Measurements from ENCODE around the gene PALLD.
"Not testable (repeated sequence)": the region's sequence is repeated elsewhere in the genome, so short reads cannot be mapped to it uniquely, and the experiment has no call there.

Gene PALLD

DNA sequence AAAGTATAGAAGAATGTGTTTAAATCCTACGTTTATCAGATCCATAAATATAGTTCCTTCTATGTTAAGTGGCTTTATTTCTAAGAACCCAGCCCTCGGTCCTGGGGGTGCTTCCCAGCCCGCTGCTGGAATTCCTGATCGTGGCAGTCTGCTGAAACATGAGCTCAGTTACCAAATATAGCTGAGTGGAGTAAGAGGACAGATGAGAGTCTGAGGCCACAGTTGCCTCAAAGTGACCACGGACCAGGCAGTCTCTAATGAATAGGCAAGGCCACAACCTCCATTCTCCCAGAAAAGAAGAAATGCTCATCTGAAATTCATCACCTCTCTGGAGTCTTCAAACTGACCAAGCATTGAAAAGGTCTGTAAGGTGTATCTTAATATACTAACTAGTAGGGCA, at the start of gene PALLD:
PALLD (plus strand) TSS at position 219 of the 400 bp plus-strand sequence.
- H3K36me3 ChIP-seq (ENCODE audit: control insufficient read depth, insufficient read depth, low read length) = no peaks in the 10 kb centered on the region
- no peaks in the 10 kb centered on the region for H3K9me3 ChIP-seq (ENCODE audit: control insufficient read depth, insufficient read depth, low read length)
- H3K4me1 ChIP-seq (ENCODE audit: control insufficient read depth, insufficient read depth, low read length) = peaks cover 4% of the 10 kb centered on the region
- H3K27me3 ChIP-seq (ENCODE audit: control insufficient read depth, insufficient read depth, low read length) = no peaks in the 10 kb centered on the region
- H3K4me3 ChIP-seq (ENCODE audit: low read depth, low read length) = no peak within 1 kb of the TSS
- H3K9ac ChIP-seq (ENCODE audit: low read depth, low read length) = no peak within 1 kb of the TSS

DNA sequence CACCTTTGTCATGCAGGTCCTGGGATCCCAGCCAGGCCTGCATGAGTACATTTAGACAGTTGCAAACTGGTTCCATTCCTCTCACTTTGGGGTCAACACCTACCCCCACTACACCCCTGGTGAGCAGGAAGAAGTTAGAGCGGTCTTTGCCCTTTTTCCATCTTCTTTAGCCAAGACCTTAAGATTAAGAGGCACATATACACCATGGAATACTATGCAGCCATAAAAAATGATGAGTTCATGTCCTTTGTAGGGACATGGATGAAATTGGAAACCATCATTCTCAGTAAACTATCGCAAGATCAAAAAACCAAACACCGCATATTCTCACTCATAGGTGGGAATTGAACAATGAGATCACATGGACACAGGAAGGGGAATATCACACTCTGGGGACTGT, 47.8 kb upstream of the PALLD start:
- H3K9me3 ChIP-seq (ENCODE audit: control insufficient read depth, insufficient read depth, low read length); H3K36me3 ChIP-seq (ENCODE audit: control insufficient read depth, insufficient read depth, low read length); H3K4me1 ChIP-seq (ENCODE audit: control insufficient read depth, insufficient read depth, low read length); H3K4me3 ChIP-seq (ENCODE audit: low read depth, low read length); H3K9ac ChIP-seq (ENCODE audit: low read depth, low read length); H3K27me3 ChIP-seq (ENCODE audit: control insufficient read depth, insufficient read depth, low read length): not testable (repeated sequence)

DNA sequence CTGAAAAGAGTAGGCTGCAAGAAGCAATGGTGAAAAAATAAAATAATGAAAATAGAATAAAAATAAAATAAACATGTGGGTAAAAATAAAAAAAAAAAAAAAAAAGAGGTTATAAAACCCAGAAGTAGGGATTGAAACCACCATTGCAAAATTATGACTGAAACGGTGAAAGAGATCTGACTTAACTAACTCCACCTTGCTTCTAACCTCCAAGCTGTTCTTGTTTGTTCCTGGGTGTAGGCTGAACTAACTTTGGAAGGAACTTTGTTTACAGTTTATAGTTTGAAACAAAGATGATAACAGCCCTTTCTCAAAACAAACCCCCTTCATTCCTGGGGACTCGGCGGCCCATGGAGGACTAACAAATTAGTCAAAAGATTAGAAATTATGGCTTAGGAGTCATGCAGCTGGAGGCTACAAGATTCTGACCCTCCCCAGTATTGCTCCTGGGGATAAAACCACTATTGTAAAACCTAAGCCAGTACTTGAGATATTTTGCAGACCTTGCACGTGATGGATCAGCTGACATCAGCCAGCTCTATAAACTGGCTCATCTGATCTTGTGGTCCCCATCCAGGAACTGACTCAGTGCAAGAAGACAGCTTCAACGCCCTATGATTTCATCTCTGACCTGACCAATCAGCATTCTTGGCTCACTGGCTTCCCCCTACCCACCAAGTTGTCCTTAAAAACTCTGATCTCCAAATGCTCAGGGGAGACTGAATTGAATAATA, 47.0 kb upstream of the PALLD start:
- Histone ChIP-seq H3K27me3 (ENCODE audit: control insufficient read depth, insufficient read depth, low read length) (no peaks in the 10 kb centered on the region), H3K4me1 (ENCODE audit: control insufficient read depth, insufficient read depth, low read length) (no peaks in the 10 kb centered on the region), H3K9me3 (ENCODE audit: control insufficient read depth, insufficient read depth, low read length) (no peaks in the 10 kb centered on the region), H3K36me3 (ENCODE audit: control insufficient read depth, insufficient read depth, low read length) (no peaks in the 10 kb centered on the region), H3K4me3 (ENCODE audit: low read depth, low read length) (no peak overlapping the region), H3K9ac (ENCODE audit: low read depth, low read length) (no peak overlapping the region)

DNA sequence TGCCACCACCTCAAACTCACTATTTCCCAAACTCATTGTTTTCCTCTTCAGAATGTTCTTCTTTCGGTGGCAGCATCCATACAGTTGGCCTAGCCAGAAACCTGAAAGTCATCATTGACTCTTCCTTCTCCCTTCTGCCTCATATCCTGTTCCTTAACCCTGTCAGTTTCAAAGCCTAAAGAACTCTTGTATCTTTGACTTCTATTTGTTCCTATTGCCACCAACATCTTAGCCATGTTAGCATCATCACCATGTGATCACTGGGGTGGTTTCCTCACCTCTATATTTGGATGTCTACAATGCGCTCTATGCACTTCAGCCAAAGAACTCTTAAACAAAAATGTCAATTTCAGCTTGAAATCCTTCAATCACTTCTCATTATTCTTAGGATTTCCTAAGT, 45.5 kb upstream of the PALLD start:
- H3K36me3 ChIP-seq (ENCODE audit: control insufficient read depth, insufficient read depth, low read length) = no peaks in the 10 kb centered on the region
- no peaks in the 10 kb centered on the region for H3K9me3 ChIP-seq (ENCODE audit: control insufficient read depth, insufficient read depth, low read length)
- H3K4me1 ChIP-seq (ENCODE audit: control insufficient read depth, insufficient read depth, low read length) = no peaks in the 10 kb centered on the region
- H3K4me3 ChIP-seq (ENCODE audit: low read depth, low read length) = no peak overlapping the region
- no peaks in the 10 kb centered on the region for H3K27me3 ChIP-seq (ENCODE audit: control insufficient read depth, insufficient read depth, low read length)
- H3K9ac ChIP-seq (ENCODE audit: low read depth, low read length) = no peak overlapping the region

GRCh38 chr4:168451744-168452390, 45.0 kb upstream of the PALLD start:
- H3K9ac ChIP-seq (ENCODE audit: low read depth, low read length) = no peak overlapping the region
- H3K4me1 ChIP-seq (ENCODE audit: control insufficient read depth, insufficient read depth, low read length) = no peaks in the 10 kb centered on the region
- no peaks in the 10 kb centered on the region for H3K27me3 ChIP-seq (ENCODE audit: control insufficient read depth, insufficient read depth, low read length)
- no peak overlapping the region for H3K4me3 ChIP-seq (ENCODE audit: low read depth, low read length)
- no peaks in the 10 kb centered on the region for H3K9me3 ChIP-seq (ENCODE audit: control insufficient read depth, insufficient read depth, low read length)
- H3K36me3 ChIP-seq (ENCODE audit: control insufficient read depth, insufficient read depth, low read length) = no peaks in the 10 kb centered on the region

- Histone ChIP-seq H3K9ac (ENCODE audit: low read depth, low read length) (no peak overlapping the region), H3K4me3 (ENCODE audit: low read depth, low read length) (no peak overlapping the region)
These were observed 43.7 kb upstream of the PALLD start for GRCh38 chr4:168453146-168453545.

DNA sequence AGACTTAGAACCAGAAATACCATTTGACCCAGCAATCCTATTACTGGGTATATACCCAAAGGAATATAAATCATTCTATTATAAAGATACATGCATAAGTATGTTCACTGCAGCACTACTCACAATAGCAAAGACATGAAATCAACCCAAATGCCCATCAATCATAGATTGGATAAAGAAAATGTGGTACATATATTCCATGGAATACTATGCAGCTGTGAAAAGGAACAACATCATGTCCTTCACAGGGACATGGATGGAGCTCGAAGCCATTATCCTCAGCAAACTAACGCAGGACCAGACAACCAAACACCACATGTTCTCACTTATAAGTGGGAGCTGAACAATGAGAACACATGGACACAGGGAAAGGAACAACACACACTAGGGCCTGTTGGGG, 38.6 kb upstream of the PALLD start:
- H3K36me3 ChIP-seq (ENCODE audit: control insufficient read depth, insufficient read depth, low read length); H3K9ac ChIP-seq (ENCODE audit: low read depth, low read length); H3K4me3 ChIP-seq (ENCODE audit: low read depth, low read length); H3K27me3 ChIP-seq (ENCODE audit: control insufficient read depth, insufficient read depth, low read length); H3K9me3 ChIP-seq (ENCODE audit: control insufficient read depth, insufficient read depth, low read length); H3K4me1 ChIP-seq (ENCODE audit: control insufficient read depth, insufficient read depth, low read length): not testable (repeated sequence)

More at GRCh38 chr4:168453146-168453545, 43.7 kb upstream of the PALLD start:
- Histone ChIP-seq H3K27me3 (ENCODE audit: control insufficient read depth, insufficient read depth, low read length) (no peaks in the 10 kb centered on the region), H3K36me3 (ENCODE audit: control insufficient read depth, insufficient read depth, low read length) (no peaks in the 10 kb centered on the region), H3K4me1 (ENCODE audit: control insufficient read depth, insufficient read depth, low read length) (no peaks in the 10 kb centered on the region), H3K9me3 (ENCODE audit: control insufficient read depth, insufficient read depth, low read length) (no peaks in the 10 kb centered on the region)

DNA sequence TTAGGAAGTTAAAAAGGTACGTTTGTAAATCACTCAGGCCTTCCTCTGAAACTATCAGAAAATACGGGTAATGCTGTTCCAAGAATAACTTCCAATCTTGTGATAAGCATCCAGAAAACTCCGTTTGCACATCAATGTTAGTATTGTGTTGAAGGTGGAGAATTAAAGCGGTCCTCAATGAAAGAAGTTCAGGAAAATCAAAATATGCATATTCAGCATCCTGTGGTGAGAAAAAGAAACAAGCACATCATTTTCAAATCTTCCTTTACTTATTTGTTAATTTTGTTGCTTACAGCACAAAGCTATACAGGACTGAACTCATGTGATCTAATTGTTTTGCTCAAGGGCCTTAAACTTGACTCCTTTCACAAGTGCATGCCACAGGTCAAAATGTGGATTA, 35.0 kb upstream of the PALLD start:
- Histone ChIP-seq H3K4me1 (ENCODE audit: control insufficient read depth, insufficient read depth, low read length) (peaks cover 4% of the 10 kb centered on the region), H3K4me3 (ENCODE audit: low read depth, low read length) (no peak overlapping the region), H3K27me3 (ENCODE audit: control insufficient read depth, insufficient read depth, low read length) (no peaks in the 10 kb centered on the region), H3K36me3 (ENCODE audit: control insufficient read depth, insufficient read depth, low read length) (no peaks in the 10 kb centered on the region), H3K9ac (ENCODE audit: low read depth, low read length) (no peak overlapping the region), H3K9me3 (ENCODE audit: control insufficient read depth, insufficient read depth, low read length) (no peaks in the 10 kb centered on the region)

- Histone ChIP-seq H3K4me3 (ENCODE audit: low read depth, low read length) (no peak overlapping the region), H3K36me3 (ENCODE audit: control insufficient read depth, insufficient read depth, low read length) (no peaks in the 10 kb centered on the region), H3K9me3 (ENCODE audit: control insufficient read depth, insufficient read depth, low read length) (no peaks in the 10 kb centered on the region), H3K9ac (ENCODE audit: low read depth, low read length) (no peak overlapping the region), H3K4me1 (ENCODE audit: control insufficient read depth, insufficient read depth, low read length) (peaks cover 9% of the 10 kb centered on the region), H3K27me3 (ENCODE audit: control insufficient read depth, insufficient read depth, low read length) (no peaks in the 10 kb centered on the region)
These were observed 23.9 kb upstream of the PALLD start for GRCh38 chr4:168472920-168473319.

DNA sequence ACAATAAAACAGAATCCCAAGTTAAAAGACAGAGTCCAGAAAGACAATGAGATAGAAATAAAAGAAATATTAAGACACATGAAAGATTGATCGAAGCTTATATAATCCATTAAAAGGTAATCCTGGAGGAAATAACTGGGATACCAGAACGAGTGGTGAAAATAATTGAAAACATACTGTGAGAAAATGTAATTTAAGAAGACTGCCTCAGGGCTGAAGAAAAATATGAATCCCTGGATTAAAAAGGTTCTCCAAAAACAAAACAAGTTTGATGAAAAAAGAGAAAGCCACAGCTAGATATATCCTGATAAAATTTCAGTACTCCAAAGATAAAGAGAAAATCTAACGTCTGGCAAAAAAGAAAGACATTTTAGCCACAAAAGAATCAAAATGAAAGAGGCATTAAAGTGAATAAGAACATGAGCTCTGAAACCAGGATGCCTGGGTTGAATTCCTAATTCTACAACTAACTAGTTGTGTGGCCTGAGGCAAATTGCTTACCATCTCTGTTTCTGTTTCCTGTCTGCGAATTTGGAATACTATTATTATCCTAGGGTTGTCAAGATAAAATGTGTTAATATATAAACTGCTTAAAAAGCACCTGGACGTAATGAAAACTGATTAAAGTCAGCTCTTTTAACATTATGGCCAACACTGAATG, 22.1 kb upstream of the PALLD start:
- Histone ChIP-seq H3K4me1 (ENCODE audit: control insufficient read depth, insufficient read depth, low read length) (peaks cover 13% of the 10 kb centered on the region), H3K36me3 (ENCODE audit: control insufficient read depth, insufficient read depth, low read length) (no peaks in the 10 kb centered on the region), H3K27me3 (ENCODE audit: control insufficient read depth, insufficient read depth, low read length) (peaks cover 5% of the 10 kb centered on the region), H3K9me3 (ENCODE audit: control insufficient read depth, insufficient read depth, low read length) (no peaks in the 10 kb centered on the region), H3K9ac (ENCODE audit: low read depth, low read length) (no peak overlapping the region), H3K4me3 (ENCODE audit: low read depth, low read length) (no peak overlapping the region)

DNA sequence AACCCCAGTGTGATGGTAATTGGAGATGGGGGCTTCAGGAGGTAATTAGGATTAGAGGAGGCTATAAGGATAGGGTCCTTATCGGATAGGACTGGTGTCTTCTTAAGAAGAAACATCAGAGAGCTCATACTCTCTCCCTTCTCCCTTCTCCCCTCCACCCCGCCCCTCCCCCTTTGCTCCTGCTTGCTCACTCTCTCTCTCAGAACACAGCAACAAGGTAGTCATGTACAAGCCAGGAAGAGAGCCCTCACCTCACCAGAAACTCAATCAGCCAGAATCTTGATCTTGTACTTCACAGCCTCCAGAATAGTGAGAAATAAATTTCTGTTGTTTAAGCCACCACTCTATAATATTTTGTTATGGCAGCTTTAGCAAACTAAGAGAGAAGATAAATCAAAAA, 21.1 kb upstream of the PALLD start:
- Histone ChIP-seq H3K4me3 (ENCODE audit: low read depth, low read length) (no peak overlapping the region), H3K9me3 (ENCODE audit: control insufficient read depth, insufficient read depth, low read length) (no peaks in the 10 kb centered on the region), H3K27me3 (ENCODE audit: control insufficient read depth, insufficient read depth, low read length) (peaks cover 5% of the 10 kb centered on the region), H3K4me1 (ENCODE audit: control insufficient read depth, insufficient read depth, low read length) (peaks cover 13% of the 10 kb centered on the region), H3K9ac (ENCODE audit: low read depth, low read length) (no peak overlapping the region), H3K36me3 (ENCODE audit: control insufficient read depth, insufficient read depth, low read length) (no peaks in the 10 kb centered on the region)

- H3K4me1 ChIP-seq (ENCODE audit: control insufficient read depth, insufficient read depth, low read length) = peaks cover 10% of the 10 kb centered on the region
- no peaks in the 10 kb centered on the region for H3K36me3 ChIP-seq (ENCODE audit: control insufficient read depth, insufficient read depth, low read length)
- no peaks in the 10 kb centered on the region for H3K9me3 ChIP-seq (ENCODE audit: control insufficient read depth, insufficient read depth, low read length)
- H3K27me3 ChIP-seq (ENCODE audit: control insufficient read depth, insufficient read depth, low read length) = peaks cover 5% of the 10 kb centered on the region
- no peak overlapping the region for H3K9ac ChIP-seq (ENCODE audit: low read depth, low read length)
- H3K4me3 ChIP-seq (ENCODE audit: low read depth, low read length) = no peak overlapping the region
These were observed 18.0 kb upstream of the PALLD start for GRCh38 chr4:168478868-168479267.
